ENCODE data around the gene DUSP15. TPM values are rescaled to one million over a fixed set of nuclear protein-coding genes. Genes with fewer than 3 reads are reported as not detected.

Gene DUSP15
- total RNA-seq, 1 donor from 2014 or later, result 13.2 TPM

DNA sequence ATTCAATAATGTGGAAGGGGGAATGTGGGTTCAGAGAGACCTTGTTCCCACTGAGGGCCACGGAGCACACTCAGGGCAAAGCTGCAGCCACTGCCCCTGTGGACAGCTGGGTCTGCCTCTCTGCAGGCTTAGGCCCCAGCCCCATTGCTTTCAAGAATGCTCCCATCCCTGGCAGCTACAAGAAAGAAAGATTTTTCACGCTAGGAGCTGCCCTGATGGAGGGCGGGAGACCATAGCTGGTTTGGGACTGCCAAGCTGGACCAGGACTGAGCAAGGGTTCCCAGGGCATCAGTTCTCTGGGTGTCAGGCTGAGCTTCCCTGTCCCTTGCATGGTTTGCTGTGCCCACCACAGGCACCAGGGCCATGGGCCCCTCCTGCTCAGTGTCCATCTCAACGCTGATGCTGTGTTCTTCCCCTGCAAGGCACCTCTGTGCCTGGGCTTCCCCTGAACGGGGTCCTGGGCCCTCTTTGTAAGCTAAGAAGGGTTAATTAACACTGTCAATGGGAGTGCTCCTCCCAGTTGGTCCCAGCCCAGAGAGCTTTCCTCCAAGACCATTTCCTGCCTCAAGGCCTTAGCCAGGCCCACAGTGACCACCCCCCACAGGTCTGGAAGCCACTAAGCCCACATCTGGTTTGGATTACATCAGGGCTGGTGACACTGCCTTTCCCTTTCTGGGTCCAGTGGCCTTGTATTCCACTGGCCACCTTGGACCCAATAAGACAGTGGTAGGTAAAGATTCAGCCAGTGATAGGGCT, 33.3 kb downstream of the DUSP15 start:
- no peaks in the 10 kb centered on the region for H3K36me3 Mint-ChIP-seq (ENCODE audit: insufficient read depth)
- no peak overlapping the region for H3K27ac Mint-ChIP-seq
- TF ChIP-seq, protein P1, sequence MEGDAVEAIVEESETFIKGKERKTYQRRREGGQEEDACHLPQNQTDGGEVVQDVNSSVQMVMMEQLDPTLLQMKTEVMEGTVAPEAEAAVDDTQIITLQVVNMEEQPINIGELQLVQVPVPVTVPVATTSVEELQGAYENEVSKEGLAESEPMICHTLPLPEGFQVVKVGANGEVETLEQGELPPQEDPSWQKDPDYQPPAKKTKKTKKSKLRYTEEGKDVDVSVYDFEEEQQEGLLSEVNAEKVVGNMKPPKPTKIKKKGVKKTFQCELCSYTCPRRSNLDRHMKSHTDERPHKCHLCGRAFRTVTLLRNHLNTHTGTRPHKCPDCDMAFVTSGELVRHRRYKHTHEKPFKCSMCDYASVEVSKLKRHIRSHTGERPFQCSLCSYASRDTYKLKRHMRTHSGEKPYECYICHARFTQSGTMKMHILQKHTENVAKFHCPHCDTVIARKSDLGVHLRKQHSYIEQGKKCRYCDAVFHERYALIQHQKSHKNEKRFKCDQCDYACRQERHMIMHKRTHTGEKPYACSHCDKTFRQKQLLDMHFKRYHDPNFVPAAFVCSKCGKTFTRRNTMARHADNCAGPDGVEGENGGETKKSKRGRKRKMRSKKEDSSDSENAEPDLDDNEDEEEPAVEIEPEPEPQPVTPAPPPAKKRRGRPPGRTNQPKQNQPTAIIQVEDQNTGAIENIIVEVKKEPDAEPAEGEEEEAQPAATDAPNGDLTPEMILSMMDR (IDR thresholded peaks at IDR 0.05; ENCODE audit: unreplicated experiment), result no peak
- no peak for DNase-seq (ENCODE audit: low spot score, unreplicated experiment)
- no peaks in the 10 kb centered on the region for H3K27me3 Mint-ChIP-seq
- H3K4me1 Mint-ChIP-seq (ENCODE audit: low read depth), result peaks cover 6% of the 10 kb centered on the region
- H3K4me3 Mint-ChIP-seq (ENCODE audit: low read depth), result no peak overlapping the region
- H3K9me3 Mint-ChIP-seq (ENCODE audit: low read depth), result no peaks in the 10 kb centered on the region

DNA sequence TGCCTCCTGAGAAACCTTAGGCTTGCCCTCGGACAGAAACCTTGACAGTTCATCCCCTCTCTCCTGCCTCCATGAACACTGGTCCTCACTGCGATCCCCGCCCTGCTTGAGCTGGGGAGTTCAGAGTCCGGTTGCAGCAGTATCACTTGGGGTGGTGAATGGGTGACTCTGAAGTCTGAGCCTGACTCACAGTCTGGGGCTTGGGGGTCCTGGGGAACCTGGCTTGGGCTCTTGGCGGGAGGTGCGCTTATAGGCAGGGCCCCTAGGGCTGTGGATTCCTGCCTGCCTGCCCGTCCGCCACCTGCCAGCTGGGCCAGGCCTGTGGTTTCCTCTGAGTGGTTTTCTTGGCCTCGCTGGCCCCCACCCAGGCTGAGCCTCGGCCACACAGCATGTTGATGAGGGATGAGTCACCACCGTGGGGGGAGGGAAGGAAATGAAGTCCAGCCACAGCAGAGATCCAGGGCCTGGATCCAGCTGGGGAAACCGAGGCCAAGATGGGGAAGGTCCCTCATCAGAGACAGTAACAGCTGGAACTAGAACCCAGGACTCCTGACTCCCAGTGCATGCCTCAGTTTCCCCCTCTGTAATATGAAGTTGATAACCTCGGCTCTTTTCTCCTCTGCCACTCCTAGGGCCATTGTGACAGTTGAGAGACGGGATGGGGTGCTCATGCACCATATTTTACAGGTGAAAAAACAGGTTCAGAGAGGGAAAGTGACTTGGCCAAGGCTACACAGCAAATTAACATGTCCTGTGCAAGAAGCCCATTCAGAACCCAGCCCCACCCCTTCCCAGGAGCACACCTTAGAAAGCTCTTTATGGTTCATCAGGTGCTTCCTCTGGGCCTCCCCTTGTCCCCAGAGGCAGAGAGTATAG, 34.1 kb downstream of the DUSP15 start:
- Mint-ChIP-seq H3K4me1 (ENCODE audit: low read depth) (peaks cover 6% of the 10 kb centered on the region), H3K9me3 (ENCODE audit: low read depth) (no peaks in the 10 kb centered on the region), H3K27me3 (no peaks in the 10 kb centered on the region), H3K27ac (no peak overlapping the region), H3K4me3 (ENCODE audit: low read depth) (no peak overlapping the region), H3K36me3 (ENCODE audit: insufficient read depth) (no peaks in the 10 kb centered on the region)
- TF ChIP-seq, protein P1 (IDR thresholded peaks at IDR 0.05; ENCODE audit: unreplicated experiment), result no peak
- DNase-seq (ENCODE audit: low spot score, unreplicated experiment), result no peak

DNA sequence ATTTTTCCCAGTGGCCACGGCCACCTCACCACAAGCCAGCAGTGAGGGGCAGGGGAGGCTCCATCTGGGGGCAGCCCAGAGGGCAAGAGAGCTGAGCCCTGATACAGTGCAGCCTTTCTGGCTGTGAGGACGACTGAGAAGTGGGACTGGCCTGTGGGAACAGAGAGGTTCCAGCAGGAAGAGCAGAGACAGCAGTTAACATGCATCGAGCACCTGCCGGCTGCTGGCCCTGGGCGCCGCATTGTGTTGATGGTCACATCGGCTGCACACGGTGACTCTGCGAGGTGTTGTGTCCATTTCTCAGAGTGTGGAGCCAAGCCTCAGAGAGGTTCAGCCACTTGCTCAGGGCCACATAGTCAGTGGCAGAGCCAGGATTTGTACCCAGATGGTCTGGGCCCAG, 34.8 kb downstream of the DUSP15 start:
- Mint-ChIP-seq H3K27me3 (no peaks in the 10 kb centered on the region), H3K4me3 (ENCODE audit: low read depth) (no peak overlapping the region), H3K36me3 (ENCODE audit: insufficient read depth) (no peaks in the 10 kb centered on the region), H3K4me1 (ENCODE audit: low read depth) (peaks cover 6% of the 10 kb centered on the region), H3K9me3 (ENCODE audit: low read depth) (no peaks in the 10 kb centered on the region), H3K27ac (no peak overlapping the region)
- TF ChIP-seq, protein P1 (IDR thresholded peaks at IDR 0.05; ENCODE audit: unreplicated experiment), result no peak
- DNase-seq (ENCODE audit: low spot score, unreplicated experiment), result no peak

DNA sequence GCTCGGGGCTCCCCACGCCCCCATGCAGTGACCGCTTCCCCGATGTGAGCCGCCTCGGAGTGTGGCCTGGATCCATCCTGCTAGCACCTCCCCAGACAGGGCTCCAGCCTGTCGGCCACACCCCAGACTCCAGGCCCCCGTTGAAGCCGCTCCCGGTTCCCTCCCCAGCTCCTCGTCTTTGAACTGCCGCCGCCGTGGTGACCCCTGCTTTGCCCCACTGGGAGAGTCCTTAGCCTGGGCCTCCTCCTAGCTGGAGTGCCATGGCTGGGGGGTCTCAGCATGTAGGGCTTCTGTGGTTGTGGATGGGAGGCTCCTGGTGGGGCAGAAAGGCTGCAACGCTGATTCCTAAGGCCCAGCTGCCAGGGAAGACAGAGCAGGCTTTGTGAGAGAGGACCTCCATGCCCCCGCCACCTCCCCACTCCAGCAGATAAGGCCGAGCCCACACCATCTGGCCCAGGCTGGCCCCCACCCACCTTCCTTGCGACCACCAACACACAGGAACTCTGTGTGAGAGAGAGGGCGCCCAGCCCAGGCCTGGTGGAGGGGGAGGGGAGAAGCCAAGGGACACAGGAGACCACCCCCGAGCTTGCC, 36.3 kb downstream of the DUSP15 start:
- Mint-ChIP-seq H3K27ac (no peak overlapping the region), H3K27me3 (no peaks in the 10 kb centered on the region), H3K4me3 (ENCODE audit: low read depth) (no peak overlapping the region), H3K36me3 (ENCODE audit: insufficient read depth) (no peaks in the 10 kb centered on the region), H3K9me3 (ENCODE audit: low read depth) (no peaks in the 10 kb centered on the region), H3K4me1 (ENCODE audit: low read depth) (peaks cover 6% of the 10 kb centered on the region)
- no peak for DNase-seq (ENCODE audit: low spot score, unreplicated experiment)
- TF ChIP-seq, protein P1 (IDR thresholded peaks at IDR 0.05; ENCODE audit: unreplicated experiment), result no peak

Measured in progenitor cell of endocrine pancreas (in vitro differentiated cells).